Neutrophil (primary cell): Measurements from ENCODE around the gene EXOG.

Experiments
- H3K27ac ChIP-seq: fragments of 200-600 bp; sonication (generic); 2 replicates; pipeline ENCODE4 v1.5.1; 2016; ENCODE audit warnings: mild to moderate bottlenecking, moderate library complexity
- H3K27me3 ChIP-seq: fragments of 200-600 bp; sonication (generic); 2 replicates; pipeline ENCODE4 v1.6.0; 2016; ENCODE audit warnings: mild to moderate bottlenecking
- H3K36me3 ChIP-seq: fragments of 200-600 bp; sonication (generic); 2 replicates; pipeline ENCODE4 v1.5.1; 2017
- H3K4me1 ChIP-seq, 2 experiments: fragments of 200-600 bp in 1 of 2; sonication (generic) in 1 of 2; 1 replicate in 1 of 2; 2 replicates in 1 of 2; pipeline versions ENCODE4 v1.5.1 to v1.6.1; 2013 to 2016; ENCODE audit warnings: low read depth in 1 of 2, low read length in 1 of 2, mild to moderate bottlenecking in 1 of 2, moderate library complexity in 1 of 2; ENCODE audit not compliant: control insufficient read depth in 1 of 2, insufficient read depth in 1 of 2
- H3K4me3 ChIP-seq, 2 experiments: fragments of 200-600 bp in 1 of 2; sonication (generic) in 1 of 2; 1 replicate in 1 of 2; 2 replicates in 1 of 2; pipeline ENCODE4 v1.5.1; 2013 to 2016; ENCODE audit warnings: low read depth in 1 of 2, low read length in 1 of 2, mild to moderate bottlenecking in 1 of 2, moderate library complexity in 1 of 2
- H3K9me3 ChIP-seq: fragments of 200-600 bp; sonication (generic); 2 replicates; pipeline ENCODE4 v1.5.1; 2016
- CTCF ChIP-seq: fragments of 200-600 bp; sonication (generic); IDR thresholded peaks from 2 replicates; pipeline ENCODE4 v1.5.1; 2016; ENCODE audit warnings: antibody characterized with exemption

EXOG gene

GRCh38 chr3:38533285-38533976, 37.3 kb downstream of the EXOG start:
- Histone ChIP-seq H3K27me3 (no peaks in the 10 kb centered on the region), H3K9me3 (no peaks in the 10 kb centered on the region), H3K27ac (no peak overlapping the region), H3K4me3 (no peak overlapping the region), H3K36me3 (peaks cover 8% of the 10 kb centered on the region), H3K4me1 (no peaks in the 10 kb centered on the region)
- TF ChIP-seq CTCF = no peak

DNA sequence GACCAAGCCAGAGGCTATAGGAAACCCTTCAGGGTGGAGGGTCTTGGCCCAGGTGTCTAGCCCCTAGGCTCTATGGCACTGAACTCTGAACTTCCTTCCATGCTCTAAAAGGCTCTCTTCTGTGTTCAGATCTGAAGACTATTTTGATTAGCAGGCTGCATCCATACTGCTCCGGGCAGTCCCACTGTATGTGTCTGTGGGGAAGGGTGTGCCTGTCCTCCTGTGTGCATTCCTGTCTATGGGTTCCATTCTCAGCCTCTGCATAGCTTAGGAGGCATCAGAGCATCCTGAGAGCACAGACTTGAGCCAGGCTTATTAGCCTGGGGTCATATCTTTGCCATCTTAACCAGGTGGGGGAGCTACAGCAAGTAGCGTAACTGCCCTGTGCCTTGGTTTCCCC, 38.0 kb downstream of the EXOG start:
- no peaks in the 10 kb centered on the region for H3K9me3 ChIP-seq
- no peak overlapping the region for H3K27ac ChIP-seq
- no peaks in the 10 kb centered on the region for H3K4me1 ChIP-seq
- no peak for TF ChIP-seq CTCF
- no peaks in the 10 kb centered on the region for H3K27me3 ChIP-seq
- H3K36me3 ChIP-seq = peaks cover 8% of the 10 kb centered on the region
- no peak overlapping the region for H3K4me3 ChIP-seq

DNA sequence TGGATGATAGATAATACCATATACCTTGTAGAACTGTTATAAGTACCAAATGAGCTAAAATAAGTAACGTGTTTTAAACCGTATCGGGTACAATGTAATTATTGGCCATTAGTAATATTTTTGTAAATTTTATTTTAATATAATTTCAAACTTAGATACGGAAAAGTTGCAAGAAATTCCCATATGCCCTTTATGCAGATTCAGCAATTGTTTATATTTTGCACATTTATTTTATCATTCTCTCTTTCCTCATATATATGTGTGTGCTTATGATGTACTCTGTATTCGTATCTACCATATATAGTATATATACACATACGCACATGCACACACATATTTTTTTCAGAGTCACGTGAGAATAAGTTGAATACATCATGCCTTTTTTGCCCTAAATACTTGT, 38.5 kb downstream of the EXOG start:
- Histone ChIP-seq H3K4me3 (no peak overlapping the region), H3K9me3 (no peaks in the 10 kb centered on the region), H3K4me1 (no peaks in the 10 kb centered on the region), H3K27me3 (no peaks in the 10 kb centered on the region), H3K36me3 (peaks cover 8% of the 10 kb centered on the region), H3K27ac (no peak overlapping the region)
- TF ChIP-seq CTCF = no peak

- no peak overlapping the region for H3K27ac ChIP-seq
- H3K36me3 ChIP-seq = no peaks in the 10 kb centered on the region
- H3K9me3 ChIP-seq = no peaks in the 10 kb centered on the region
- TF ChIP-seq CTCF = no peak
- no peak overlapping the region for H3K4me3 ChIP-seq
- no peaks in the 10 kb centered on the region for H3K4me1 ChIP-seq
- H3K27me3 ChIP-seq = no peaks in the 10 kb centered on the region
These were observed 40.5 kb downstream of the EXOG start for GRCh38 chr3:38536671-38537070.

DNA sequence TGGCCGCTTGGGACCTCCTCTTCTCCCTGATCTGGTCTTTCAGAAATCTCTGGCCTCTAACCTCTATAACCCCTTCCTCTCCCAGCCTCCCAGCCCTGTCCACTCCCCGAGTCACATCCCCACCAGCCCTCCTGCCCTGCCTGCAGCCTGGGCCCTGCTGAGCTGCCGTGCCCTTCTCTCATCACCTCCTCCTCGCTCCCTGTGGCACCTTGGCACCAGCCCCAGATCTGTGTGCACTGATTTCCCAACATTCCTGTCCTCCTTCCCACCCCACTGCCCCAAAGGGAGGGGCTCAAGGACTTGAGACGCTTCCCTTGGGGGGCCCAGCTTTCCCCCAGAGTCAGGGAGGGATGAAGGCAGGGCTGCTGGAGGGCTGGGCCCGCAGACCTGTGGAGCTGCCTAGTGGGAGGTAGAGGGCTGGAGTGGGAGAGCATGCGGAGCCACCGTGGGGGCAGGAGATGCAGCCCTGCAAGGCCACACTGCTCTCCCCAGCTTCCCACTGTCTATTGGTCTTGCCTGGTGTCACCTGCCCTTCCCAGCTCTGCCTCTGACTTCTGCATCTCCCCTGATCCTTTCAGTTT, 42.7 kb downstream of the EXOG start:
- H3K9me3 ChIP-seq = no peaks in the 10 kb centered on the region
- no peaks in the 10 kb centered on the region for H3K36me3 ChIP-seq
- no peak overlapping the region for H3K4me3 ChIP-seq
- no peak overlapping the region for H3K27ac ChIP-seq
- no peak for TF ChIP-seq CTCF
- no peaks in the 10 kb centered on the region for H3K4me1 ChIP-seq
- no peaks in the 10 kb centered on the region for H3K27me3 ChIP-seq
